Measurements from ENCODE around the gene CIITA. TPM values are rescaled to one million over a fixed set of nuclear protein-coding genes. Genes with fewer than 3 reads are reported as not detected.

Gene CIITA
- total and polyA plus RNA-seq, 9 of the 15 experiments (the other 6 are each of a cell fraction or from before 2014, with no cell fraction given), result 0.01 to 0.20 (median 0.11) TPM; not detected in 4

- no peaks in the 10 kb centered on the region for H3K9me3 ChIP-seq (replicated peaks; ENCODE audit: control insufficient read depth, insufficient read depth, low read depth, low read length)
- H3K4me2 ChIP-seq (ENCODE audit: insufficient read depth, low read length), result no peak overlapping the region
- peaks cover 3 to 9% of the 10 kb centered on the region in 2 experiments; a peak in 3 of 5 replicates for H3K4me1 ChIP-seq (replicated peaks in 1 of 2; ENCODE audit: control insufficient read depth in 2 of 2, insufficient read depth in 2 of 2, low read length in 2 of 2)
- DNase-seq (ENCODE audit: extremely low read depth in 1 of 4, low spot score in 3 of 4) (no peak), ATAC-seq (no peak), FAIRE-seq (no peak)
- ChIA-PET POLR2A (interaction anchor here (0.7 to 1.9 kb wide), 3 partner anchors 12 to 271 kb away, joined by 3 to 11 read pairs (median 5); partner anchors contain the start of gene SOCS1), CTCF (ENCODE audit: low intra/inter-chr PET ratio) (no interaction called here)
- in situ Hi-C loops (cut with MboI) (no loop called here), intact Hi-C loops (cut with micrococcal nuclease) (no loop called here)
- no peak overlapping the region for H3K9ac ChIP-seq (ENCODE audit: insufficient read depth in 1 of 2, low read depth in 2 of 2, low read length in 2 of 2)
- H3K4me3 ChIP-seq, result no peak overlapping the region
- BruUV-seq (replicated peaks), result no TSS peak
- no peaks in the 10 kb centered on the region for H3K27me3 ChIP-seq (ENCODE audit: control insufficient read depth in 2 of 2, insufficient read depth in 2 of 2, low read length in 2 of 2)
- H4K20me1 ChIP-seq (replicated peaks; ENCODE audit: control insufficient read depth, insufficient read depth, low read length), result 0 out of 2 replicates have a peak, but pooled peaks cover 3% of the 10 kb centered on the region
- WGBS (ENCODE audit: insufficient coverage, low coverage, missing lambda C conversion rate), result 68% methylated on average over 6 of the region's 6 CpGs
- H3K79me2 ChIP-seq (ENCODE audit: control insufficient read depth, insufficient read depth, low read length), result no peaks in the 10 kb centered on the region
- H3K9me1 ChIP-seq (ENCODE audit: control insufficient read depth, insufficient read depth, low read length), result no peaks in the 10 kb centered on the region
- no peak overlapping the region; the same call in 2 of the 3 replicates for H3K27ac ChIP-seq (ENCODE audit: extremely low read depth, low read depth, low read length)
- H2AFZ ChIP-seq (ENCODE audit: low read depth, low read length), result no peak overlapping the region
- peaks cover 61% of the 10 kb centered on the region for H3K36me3 ChIP-seq (ENCODE audit: control insufficient read depth, insufficient read depth, low read length)
- TF ChIP-seq MAFK (IDR thresholded peaks at IDR 0.05; ENCODE audit: low read length) (peak; percentile 98), HNRNPUL1 (IDR thresholded peaks at IDR 0.05; ENCODE audit: low read length) (no peak), U2AF1 (optimal IDR thresholded peaks at IDR 0.05; ENCODE audit: low read depth, low read length) (no peak), GATA2 (CRISPR knock-in tag; IDR thresholded peaks at IDR 0.05) (no peak), NCOA1 (IDR thresholded peaks at IDR 0.05; ENCODE audit: low read depth) (no peak), ZNF24 (IDR thresholded peaks at IDR 0.05) (no peak), CBX2 (IDR thresholded peaks at IDR 0.05; ENCODE audit: insufficient read depth, low read length, poor library complexity, severe bottlenecking) (no peak), LARP7 (IDR thresholded peaks at IDR 0.05) (no peak), U2AF2 (optimal IDR thresholded peaks at IDR 0.05; ENCODE audit: low read depth, low read length) (no peak), TRIM25 (IDR thresholded peaks at IDR 0.05; ENCODE audit: borderline replicate concordance) (no peak), MITF (IDR thresholded peaks at IDR 0.05) (no peak), E2F4 (CRISPR knock-in tag; IDR thresholded peaks at IDR 0.05; ENCODE audit: low read depth) (no peak), MAFG (tag; conservative IDR thresholded peaks at IDR 0.05) (peak; percentile 92), TEAD1 (CRISPR knock-in tag; IDR thresholded peaks at IDR 0.05) (no peak), TAF15 (IDR thresholded peaks at IDR 0.05; ENCODE audit: low read depth, low read length) (no peak), STAT5A (IDR thresholded peaks at IDR 0.05; ENCODE audit: borderline replicate concordance, low read length) (no peak), C11orf30 (IDR thresholded peaks at IDR 0.05; ENCODE audit: low read depth) (peak; percentile 97), RFX1 (IDR thresholded peaks at IDR 0.05) (no peak), CHD4 (IDR thresholded peaks at IDR 0.05; ENCODE audit: insufficient read depth, insufficient replicate concordance, low read depth, low read length, poor library complexity, severe bottlenecking) (no peak), MCM3 (IDR thresholded peaks at IDR 0.05) (no peak)
- TF ChIP-seq, protein P1, sequence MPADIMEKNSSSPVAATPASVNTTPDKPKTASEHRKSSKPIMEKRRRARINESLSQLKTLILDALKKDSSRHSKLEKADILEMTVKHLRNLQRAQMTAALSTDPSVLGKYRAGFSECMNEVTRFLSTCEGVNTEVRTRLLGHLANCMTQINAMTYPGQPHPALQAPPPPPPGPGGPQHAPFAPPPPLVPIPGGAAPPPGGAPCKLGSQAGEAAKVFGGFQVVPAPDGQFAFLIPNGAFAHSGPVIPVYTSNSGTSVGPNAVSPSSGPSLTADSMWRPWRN (IDR thresholded peaks at IDR 0.05; ENCODE audit: low read depth), result no peak
These were observed 107.5 kb downstream of the CIITA start for GRCh38 chr16:10984509-10984908.
